Trophoblast cell (in vitro differentiated cells and primary cell): Measurements from ENCODE around the gene OGFOD3.
A peak's percentile ranks its signal among the peaks of the same experiment; 100 is the strongest.

Experiments
- DNase-seq, 2 donors: peaks; one replicate each; pipeline ENCODE4 v3.0.0-alpha.2; 2016
- H2AFZ ChIP-seq: 2 replicates; pipeline ENCODE4 v1.6.1; 2013; ENCODE audit warnings: low read length, moderate library complexity, mild to moderate bottlenecking; ENCODE audit not compliant: insufficient read depth, poor library complexity
- H2AK5ac ChIP-seq: 2 replicates; pipeline ENCODE4 v1.6.1; 2013; ENCODE audit warnings: mild to moderate bottlenecking, low read length
- H2BK120ac ChIP-seq: 2 replicates; pipeline ENCODE4 v1.6.1; 2013; ENCODE audit warnings: low read length, mild to moderate bottlenecking, moderate library complexity; ENCODE audit not compliant: insufficient read depth, poor library complexity
- H2BK12ac ChIP-seq: 2 replicates; pipeline ENCODE4 v1.6.1; 2013; ENCODE audit warnings: mild to moderate bottlenecking, low read length, moderate library complexity
- H2BK5ac ChIP-seq: 2 replicates; pipeline ENCODE4 v1.6.1; 2013; ENCODE audit warnings: low read length, low read depth, moderate library complexity, mild to moderate bottlenecking; ENCODE audit not compliant: poor library complexity
- H3K14ac ChIP-seq: 2 replicates; pipeline ENCODE4 v1.6.1; 2013; ENCODE audit warnings: mild to moderate bottlenecking, low read length
- H3K18ac ChIP-seq: 2 replicates; pipeline ENCODE4 v1.6.1; 2013; ENCODE audit warnings: mild to moderate bottlenecking, low read length
- H3K23ac ChIP-seq: 2 replicates; pipeline ENCODE4 v1.6.1; 2013; ENCODE audit warnings: low read length
- H3K27ac ChIP-seq: 2 replicates; pipeline ENCODE4 v1.5.1; 2013; ENCODE audit warnings: low read depth, mild to moderate bottlenecking, inconsistent platforms, low read length, moderate library complexity
- H3K27me3 ChIP-seq: 2 replicates; pipeline ENCODE4 v1.6.1; 2013; ENCODE audit warnings: inconsistent platforms, mild to moderate bottlenecking, low read length, moderate library complexity; ENCODE audit not compliant: insufficient read depth
- H3K36me3 ChIP-seq, 2 experiments: 1 replicate in 1 of 2; 2 replicates in 1 of 2; pipeline ENCODE4 v1.6.1; 2013; ENCODE audit warnings: low read length in 2 of 2, mild to moderate bottlenecking in 2 of 2, moderate library complexity in 1 of 2; ENCODE audit not compliant: insufficient read depth in 2 of 2, control insufficient read depth in 1 of 2
- H3K4ac ChIP-seq: 2 replicates; pipeline ENCODE4 v1.6.1; 2013; ENCODE audit warnings: low read depth, mild to moderate bottlenecking, low read length, moderate library complexity
- H3K4me1 ChIP-seq, 2 experiments: 1 replicate in 1 of 2; 2 replicates in 1 of 2; pipeline ENCODE4 v1.6.1; 2013; ENCODE audit warnings: low read length in 2 of 2, mild to moderate bottlenecking in 2 of 2, moderate library complexity in 1 of 2; ENCODE audit not compliant: insufficient read depth in 2 of 2, control insufficient read depth in 1 of 2
- H3K4me2 ChIP-seq: 2 replicates; pipeline ENCODE4 v1.6.1; 2013; ENCODE audit warnings: inconsistent platforms, mild to moderate bottlenecking, low read length, moderate library complexity
- H3K4me3 ChIP-seq: 2 replicates; pipeline ENCODE4 v1.5.1; 2013; ENCODE audit warnings: mild to moderate bottlenecking, low read depth, low read length, inconsistent platforms
- H3K79me1 ChIP-seq: one replicate; pipeline ENCODE4 v1.6.1; 2013; ENCODE audit warnings: low read length
- H3K79me2 ChIP-seq: 2 replicates; pipeline ENCODE4 v1.6.1; 2013; ENCODE audit warnings: low read length, mild to moderate bottlenecking; ENCODE audit not compliant: control insufficient read depth, insufficient read depth, poor library complexity
- H3K9ac ChIP-seq: 2 replicates; pipeline ENCODE4 v1.6.1; 2013; ENCODE audit warnings: mild to moderate bottlenecking, low read length
- H3K9me3 ChIP-seq: 2 replicates; pipeline ENCODE4 v1.6.1; 2013; ENCODE audit warnings: low read depth, mild to moderate bottlenecking, control low read depth, inconsistent platforms, low read length; ENCODE audit not compliant: insufficient read depth
- H4K12ac ChIP-seq: 2 replicates; pipeline ENCODE4 v1.6.1; 2013; ENCODE audit warnings: low read depth, mild to moderate bottlenecking, low read length, moderate library complexity
- H4K8ac ChIP-seq: 2 replicates; pipeline ENCODE4 v1.6.1; 2013; ENCODE audit warnings: low read depth, mild to moderate bottlenecking, low read length, moderate library complexity
- H4K91ac ChIP-seq: one replicate; pipeline ENCODE4 v1.6.1; 2013; ENCODE audit warnings: low read depth, mild to moderate bottlenecking, low read length, moderate library complexity
- WGBS: extraction: QIAGEN DNeasy Blood & Tissue Kit; methylation state at CpG from one replicate; pipeline ENCODE4 v1.1.7; 2013; ENCODE audit warnings: missing lambda C conversion rate; ENCODE audit not compliant: insufficient read length, insufficient coverage; ENCODE audit errors: extremely low coverage; 5-methylcytosine and 5-hydroxymethylcytosine counted together

OGFOD3 gene

GRCh38 chr17:82345151-82345976, 73.0 kb downstream of the OGFOD3 start:
- peak overlapping the region; percentile 8 for H3K18ac ChIP-seq
- peak overlapping the region; percentile 16 for H3K27ac ChIP-seq
- WGBS: no CpG with 5 or more reads among the region's 42 CpGs
- no peaks in the 10 kb centered on the region for H3K36me3 ChIP-seq
- no peak overlapping the region for H3K4me3 ChIP-seq
- H4K12ac ChIP-seq: no peak overlapping the region
- H3K9ac ChIP-seq: no peak overlapping the region
- H3K23ac ChIP-seq: no peak overlapping the region
- no peaks in the 10 kb centered on the region for H3K79me2 ChIP-seq
- H3K4me1 ChIP-seq: peaks cover 16 to 30% of the 10 kb centered on the region in 2 experiments
- H3K79me1 ChIP-seq: peaks cover 9% of the 10 kb centered on the region
- peak overlapping the region; percentile 8 for H4K8ac ChIP-seq
- H2AFZ ChIP-seq: no peak overlapping the region
- H2BK120ac ChIP-seq: peak overlapping the region; percentile 13
- H2BK12ac ChIP-seq: peak overlapping the region; percentile 13
- peak overlapping the region; percentile 27 for H3K14ac ChIP-seq
- H2BK5ac ChIP-seq: peak overlapping the region; percentile 8
- peak overlapping the region; percentile 80 for H4K91ac ChIP-seq
- H3K27me3 ChIP-seq: no peaks in the 10 kb centered on the region
- peaks cover 6% of the 10 kb centered on the region for H3K9me3 ChIP-seq
- H3K4me2 ChIP-seq: no peak overlapping the region
- no peak for DNase-seq
- H2AK5ac ChIP-seq: peak overlapping the region; percentile 20
- H3K4ac ChIP-seq: no peak overlapping the region

- Histone ChIP-seq H3K79me1 (peaks cover 13% of the 10 kb centered on the region), H3K4ac (no peak overlapping the region), H3K9ac (no peak overlapping the region), H3K18ac (no peak overlapping the region), H3K79me2 (peaks cover 3% of the 10 kb centered on the region), H2BK12ac (peak overlapping the region; percentile 14), H2AK5ac (no peak overlapping the region), H2BK120ac (peak overlapping the region; percentile 20), H3K27ac (peak overlapping the region; percentile 16), H3K4me3 (no peak overlapping the region), H2BK5ac (peak overlapping the region; percentile 20), H4K8ac (no peak overlapping the region), H2AFZ (no peak overlapping the region), H3K36me3 (no peaks in the 10 kb centered on the region), H3K4me2 (peak overlapping the region; percentile 30), H3K23ac (no peak overlapping the region), H3K27me3 (no peaks in the 10 kb centered on the region), H3K14ac (peak overlapping the region; percentile 0), H4K91ac (peak overlapping the region; percentile 44), H4K12ac (no peak overlapping the region), H3K4me1 (peaks cover 19 to 28% of the 10 kb centered on the region in 2 experiments), H3K9me3 (peaks cover 8% of the 10 kb centered on the region)
- peak in 1 of 2 donors; percentile 9 for DNase-seq
- no CpG with 5 or more reads among the region's 24 CpGs for WGBS
Observed at GRCh38 chr17:82344175-82344907, 74.0 kb downstream of the OGFOD3 start.

GRCh38 chr17:82343560-82343959, 74.8 kb downstream of the OGFOD3 start:
- no peak overlapping the region for H4K91ac ChIP-seq
- H2BK120ac ChIP-seq: no peak overlapping the region
- no peak overlapping the region for H2BK5ac ChIP-seq
- H3K14ac ChIP-seq: no peak overlapping the region
- no peak overlapping the region for H3K9ac ChIP-seq
- no peaks in the 10 kb centered on the region for H3K27me3 ChIP-seq
- peaks cover 19% of the 10 kb centered on the region for H3K79me1 ChIP-seq
- peaks cover 8% of the 10 kb centered on the region for H3K79me2 ChIP-seq
- no peak overlapping the region for H3K4ac ChIP-seq
- no peak overlapping the region for H3K4me2 ChIP-seq
- H4K12ac ChIP-seq: no peak overlapping the region
- H3K36me3 ChIP-seq: no peaks in the 10 kb centered on the region
- H3K4me1 ChIP-seq: peaks cover 22 to 30% of the 10 kb centered on the region in 2 experiments
- no peak overlapping the region for H3K18ac ChIP-seq
- peaks cover 8% of the 10 kb centered on the region for H3K9me3 ChIP-seq
- no peak overlapping the region for H4K8ac ChIP-seq
- no peak overlapping the region for H2AFZ ChIP-seq
- no peak overlapping the region for H3K23ac ChIP-seq
- WGBS: no CpG with 5 or more reads among the region's 5 CpGs
- no peak for DNase-seq
- no peak overlapping the region for H2AK5ac ChIP-seq
- H2BK12ac ChIP-seq: no peak overlapping the region
- H3K4me3 ChIP-seq: no peak overlapping the region
- no peak overlapping the region for H3K27ac ChIP-seq

- Histone ChIP-seq H3K9me3 (peaks cover 8% of the 10 kb centered on the region), H3K79me1 (peaks cover 21% of the 10 kb centered on the region), H3K23ac (no peak overlapping the region), H3K27me3 (no peaks in the 10 kb centered on the region), H3K4ac (no peak overlapping the region), H3K4me3 (no peak overlapping the region), H4K8ac (no peak overlapping the region), H2BK12ac (peak overlapping the region; percentile 42), H3K18ac (no peak overlapping the region), H3K4me2 (no peak overlapping the region), H3K9ac (no peak overlapping the region), H4K12ac (no peak overlapping the region), H3K14ac (peak overlapping the region; percentile 17), H2AK5ac (peak overlapping the region; percentile 9), H2AFZ (no peak overlapping the region), H2BK5ac (no peak overlapping the region), H2BK120ac (peak overlapping the region; percentile 11), H3K79me2 (peaks cover 8% of the 10 kb centered on the region), H3K4me1 (peaks cover 24 to 33% of the 10 kb centered on the region in 2 experiments), H3K27ac (no peak overlapping the region), H3K36me3 (no peaks in the 10 kb centered on the region), H4K91ac (peak overlapping the region; percentile 20)
- no CpG with 5 or more reads among the region's 28 CpGs for WGBS
- no peak for DNase-seq
Observed at GRCh38 chr17:82342361-82343079, 75.9 kb downstream of the OGFOD3 start.
